Lung (tissue), 12 donors: ENCODE data around the gene MCM9. TPM values are rescaled to one million over a fixed set of nuclear protein-coding genes. Genes with fewer than 3 reads are reported as not detected.

Experiments used
- ATAC-seq: fragments of 200-7000 bp; cut with Tn5 transposase; one replicate; pipeline ENCODE4 v1.9.1; 2020; ENCODE audit warnings: moderate number of reproducible peaks; ENCODE audit not compliant: insufficient read depth, low FRiP score
- DNase-seq, 3 donors: peaks; one replicate each; pipeline ENCODE4 v3.0.0-alpha.2; 2013 to 2017
- H3K27ac ChIP-seq, 2 donors: one replicate each; pipeline ENCODE4 v1.5.1; 2013; ENCODE audit warnings: mild to moderate bottlenecking in 2 of 2, moderate library complexity in 2 of 2, control low read depth in 1 of 2, inconsistent platforms in 1 of 2, low read depth in 1 of 2, low read length in 1 of 2
- H3K27me3 ChIP-seq, 3 donors: one replicate each; pipeline ENCODE4 v1.5.1; 2013; ENCODE audit warnings: low read length in 2 of 3; ENCODE audit not compliant: control insufficient read depth in 3 of 3, insufficient read depth in 3 of 3
- H3K36me3 ChIP-seq, 4 donors: one replicate each; pipeline ENCODE4 v1.5.1; 2013; ENCODE audit warnings: low read length in 4 of 4, mild to moderate bottlenecking in 1 of 4, moderate library complexity in 1 of 4; ENCODE audit not compliant: control insufficient read depth in 4 of 4, insufficient read depth in 4 of 4
- H3K4me1 ChIP-seq, 5 donors: one replicate each; pipeline ENCODE4 v1.5.1; 2013; ENCODE audit warnings: low read length in 5 of 5, mild to moderate bottlenecking in 2 of 5, moderate library complexity in 1 of 5; ENCODE audit not compliant: control insufficient read depth in 5 of 5, insufficient read depth in 5 of 5
- H3K4me3 ChIP-seq: one replicate; pipeline ENCODE4 v1.5.1; 2013; ENCODE audit warnings: mild to moderate bottlenecking, control low read depth, moderate library complexity
- H3K9ac ChIP-seq, 2 donors: one replicate each; pipeline ENCODE4 v1.5.1; 2013; ENCODE audit warnings: low read length in 2 of 2, control low read depth in 1 of 2; ENCODE audit not compliant: insufficient read depth in 1 of 2
- H3K9me3 ChIP-seq, 4 donors: one replicate each; pipeline ENCODE4 v1.5.1; 2013; ENCODE audit warnings: low read length in 3 of 4, mild to moderate bottlenecking in 1 of 4, moderate library complexity in 1 of 4; ENCODE audit not compliant: control insufficient read depth in 4 of 4, insufficient read depth in 3 of 4
- WGBS, 2 donors: extraction: QIAGEN DNeasy Blood & Tissue Kit; methylation state at CpG; one replicate each; pipeline ENCODE4 v1.1.7; 2013; 5-methylcytosine and 5-hydroxymethylcytosine counted together
- polyA plus RNA-seq, 2 donors: library from polyadenylated mRNA; stranded (reverse); fragments of 200-250 nt; gene quantifications; one replicate each; pipeline ENCODE4 v1.2.1, GENCODE V29; 2013
- total RNA-seq, 2 donors: library from RNA; depleted of rRNA in 1 of 2; stranded (reverse); fragments of >200 nt in 1 of 2; gene quantifications; one replicate each; pipeline ENCODE4 v1.2.1, GENCODE V29; 2014 to 2021
- TF ChIP-seq, protein P1 (sequence below): IDR thresholded peaks from 2 replicates; pipeline ENCODE4 v1.5.1; 2012; ENCODE audit warnings: mild to moderate bottlenecking; ENCODE audit errors: control extremely low read depth, extremely low read depth
- donor health status: control.
- donor health status: control.
- donor health status: Bipolar disorder and iron deficiency.
- donor health status: healthy.
- donor health status: DM: yes; HTN: yes; CAD: no.

MCM9 gene
- total and polyA plus RNA-seq, 4 donors, result 4.8 to 28.6 (median 12.0) TPM

GRCh38 chr6:118897386-118897785 lies 37.6 kb downstream of the MCM9 start:
- no peak overlapping the region for H3K4me3 ChIP-seq
- H3K9ac ChIP-seq, result no peak overlapping the region
- TF ChIP-seq, protein P1, sequence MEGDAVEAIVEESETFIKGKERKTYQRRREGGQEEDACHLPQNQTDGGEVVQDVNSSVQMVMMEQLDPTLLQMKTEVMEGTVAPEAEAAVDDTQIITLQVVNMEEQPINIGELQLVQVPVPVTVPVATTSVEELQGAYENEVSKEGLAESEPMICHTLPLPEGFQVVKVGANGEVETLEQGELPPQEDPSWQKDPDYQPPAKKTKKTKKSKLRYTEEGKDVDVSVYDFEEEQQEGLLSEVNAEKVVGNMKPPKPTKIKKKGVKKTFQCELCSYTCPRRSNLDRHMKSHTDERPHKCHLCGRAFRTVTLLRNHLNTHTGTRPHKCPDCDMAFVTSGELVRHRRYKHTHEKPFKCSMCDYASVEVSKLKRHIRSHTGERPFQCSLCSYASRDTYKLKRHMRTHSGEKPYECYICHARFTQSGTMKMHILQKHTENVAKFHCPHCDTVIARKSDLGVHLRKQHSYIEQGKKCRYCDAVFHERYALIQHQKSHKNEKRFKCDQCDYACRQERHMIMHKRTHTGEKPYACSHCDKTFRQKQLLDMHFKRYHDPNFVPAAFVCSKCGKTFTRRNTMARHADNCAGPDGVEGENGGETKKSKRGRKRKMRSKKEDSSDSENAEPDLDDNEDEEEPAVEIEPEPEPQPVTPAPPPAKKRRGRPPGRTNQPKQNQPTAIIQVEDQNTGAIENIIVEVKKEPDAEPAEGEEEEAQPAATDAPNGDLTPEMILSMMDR, result no peak
- H3K4me1 ChIP-seq, result peaks cover 4 to 47% (median 18%) of the 10 kb centered on the region in 5 donors
- H3K36me3 ChIP-seq, result peaks cover 2 to 15% (median 9%) of the 10 kb centered on the region in 4 donors
- no peak overlapping the region for H3K27ac ChIP-seq
- DNase-seq (no peak), ATAC-seq (no peak)
- H3K9me3 ChIP-seq, result no peaks in the 10 kb centered on the region
- H3K27me3 ChIP-seq, result no peaks in the 10 kb centered on the region

DNA sequence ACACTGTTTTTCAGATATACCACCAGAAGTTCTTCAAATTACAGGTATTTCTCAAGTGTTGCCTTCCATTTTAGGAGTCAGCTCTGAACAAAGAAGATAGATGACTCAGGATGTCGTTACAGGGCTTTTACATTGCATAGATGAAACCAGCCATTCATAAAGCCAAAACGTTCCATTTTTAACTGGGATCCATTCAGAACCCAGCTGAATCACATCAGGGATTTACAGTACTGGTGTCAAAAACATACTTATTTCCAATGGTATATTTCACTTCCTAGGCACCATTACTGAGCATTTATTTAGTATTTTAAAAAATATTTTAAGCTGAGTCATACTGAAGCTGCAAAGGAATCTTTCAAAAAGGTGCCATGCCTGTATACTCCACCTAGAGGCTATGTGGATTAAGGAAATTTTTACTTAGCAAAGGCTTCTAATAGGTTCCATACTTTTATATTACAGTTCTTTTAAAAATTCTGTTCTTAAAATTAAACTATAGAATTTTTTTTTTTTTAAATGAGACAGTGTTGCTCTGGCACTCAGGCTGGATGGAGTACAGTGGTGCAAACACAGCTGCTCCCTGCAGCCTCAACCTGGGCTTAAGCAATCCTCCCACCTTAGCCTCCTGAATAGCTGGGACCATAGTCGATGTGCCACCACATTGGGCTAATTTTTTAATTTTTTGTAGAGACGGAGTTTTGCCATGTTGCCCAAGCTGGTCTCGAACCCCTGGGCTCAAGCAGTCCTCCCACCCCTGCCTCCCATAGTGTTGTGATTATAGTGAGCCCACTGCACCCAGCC lies 38.4 kb downstream of the MCM9 start:
- Histone ChIP-seq H3K27me3 (no peaks in the 10 kb centered on the region), H3K9me3 (no peaks in the 10 kb centered on the region), H3K4me1 (peaks cover 4 to 55% (median 18%) of the 10 kb centered on the region in 5 donors), H3K36me3 (peaks cover 2 to 13% (median 6%) of the 10 kb centered on the region in 4 donors), H3K27ac (peak overlapping the region in 1 of 2 donors; percentile 2), H3K9ac (no peak overlapping the region), H3K4me3 (no peak overlapping the region)
- ATAC-seq (no peak), DNase-seq (peak in 2 of 3 donors; percentile 43 to 51)
- TF ChIP-seq, protein P1, result peak; percentile 1
- WGBS, 2 donors, result 64 to 72% methylated on average over 5 of the region's 5 CpGs

DNA sequence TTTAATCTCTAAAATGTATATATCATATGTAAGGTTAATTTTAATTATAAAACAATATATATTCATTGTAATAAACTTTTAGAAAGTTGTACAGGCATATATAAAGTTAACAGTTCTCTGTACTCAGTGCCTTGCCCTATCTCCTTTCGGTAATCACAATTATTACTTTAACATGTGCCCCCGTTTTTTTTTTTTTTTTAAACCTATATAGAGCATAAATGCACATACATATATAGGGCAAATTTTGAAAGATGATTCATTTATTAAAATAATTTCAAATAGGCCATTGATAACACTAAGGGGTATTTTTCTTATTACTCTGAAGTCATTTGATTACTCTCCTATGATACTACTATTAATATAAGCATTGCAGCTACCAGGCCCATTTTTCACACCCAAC lies 39.1 kb downstream of the MCM9 start:
- ATAC-seq (no peak), DNase-seq (no peak)
- H3K4me1 ChIP-seq, result peaks cover 4 to 57% (median 18%) of the 10 kb centered on the region in 5 donors
- no peaks in the 10 kb centered on the region for H3K9me3 ChIP-seq
- peak overlapping the region in 1 of 2 donors; percentile 68 for H3K9ac ChIP-seq
- H3K4me3 ChIP-seq, result no peak overlapping the region
- H3K36me3 ChIP-seq, result peaks cover under 1 to 8% (median 5%) of the 10 kb centered on the region in 4 donors
- TF ChIP-seq, protein P1, result no peak
- WGBS, 2 donors, result 42 to 54% methylated on average over 2 of the region's 2 CpGs
- H3K27me3 ChIP-seq, result no peaks in the 10 kb centered on the region
- no peak overlapping the region for H3K27ac ChIP-seq
